ENCODE results near the gene EPHB1. TPM values are rescaled to one million over a fixed set of nuclear protein-coding genes. Genes with fewer than 3 reads are reported as not detected.

Gene EPHB1
- total and polyA plus RNA-seq, 8 donors = 0.02 to 1.4 (median 0.43) TPM

GRCh38 chr3:134832585-134832984, 37.5 kb downstream of the EPHB1 start:
- no peaks in the 10 kb centered on the region for H3K36me3 ChIP-seq
- no peak overlapping the region for H3K27ac ChIP-seq
- no peaks in the 10 kb centered on the region for H3K9me3 ChIP-seq
- FAIRE-seq = no peak
- H3K4me3 ChIP-seq = no peak overlapping the region
- intact Hi-C loops (cut with DNase I) = no loop called here
- no peak for DNase-seq
- no peak for TF ChIP-seq CTCF (IDR thresholded peaks at IDR 0.05)
- H3K27me3 ChIP-seq = no peaks in the 10 kb centered on the region
- no peaks in the 10 kb centered on the region for H3K4me1 ChIP-seq
- WGBS, 2 donors = 88 to 91% methylated on average over 4 of the region's 4 CpGs
- no peak for ATAC-seq

- no peaks in the 10 kb centered on the region for H3K36me3 ChIP-seq
- H3K4me1 ChIP-seq = no peaks in the 10 kb centered on the region
- no peaks in the 10 kb centered on the region for H3K27me3 ChIP-seq
- ATAC-seq (no peak), FAIRE-seq (no peak), DNase-seq (no peak)
- no peaks in the 10 kb centered on the region for H3K9me3 ChIP-seq
- H3K27ac ChIP-seq = no peak overlapping the region
- TF ChIP-seq CTCF (IDR thresholded peaks at IDR 0.05) = no peak
- intact Hi-C loops (cut with DNase I) = no loop called here
- H3K4me3 ChIP-seq = no peak overlapping the region
- WGBS, 2 donors = 61 to 63% methylated on average over 5 of the region's 5 CpGs
Observed at GRCh38 chr3:134833453-134834163, 38.5 kb downstream of the EPHB1 start.

DNA sequence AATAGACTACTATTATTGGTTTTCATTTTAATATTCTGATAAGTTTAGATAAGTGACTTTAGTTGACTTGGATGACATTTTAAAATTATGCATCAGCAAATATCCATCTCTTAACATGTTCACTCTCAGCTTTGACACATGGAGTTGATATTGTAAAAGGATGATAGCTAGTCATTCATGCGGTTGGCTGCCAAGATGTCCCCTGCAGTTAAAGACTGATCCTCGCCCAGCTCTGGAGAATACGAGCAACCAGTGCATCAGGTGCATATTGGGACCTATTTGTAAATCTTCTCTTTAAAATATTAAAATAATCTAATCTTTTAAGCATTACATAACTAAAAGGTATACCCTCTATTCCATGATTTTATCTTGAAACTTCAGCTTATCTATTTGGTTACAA, 41.9 kb downstream of the EPHB1 start:
- ATAC-seq = no peak
- no peak overlapping the region for H3K4me3 ChIP-seq
- WGBS, 2 donors = 70 to 83% methylated on average over 3 of the region's 3 CpGs
- H3K4me1 ChIP-seq = no peaks in the 10 kb centered on the region
- no peak for DNase-seq
- H3K9me3 ChIP-seq = no peaks in the 10 kb centered on the region
- no peak for FAIRE-seq
- TF ChIP-seq CTCF (IDR thresholded peaks at IDR 0.05) = no peak
- H3K27me3 ChIP-seq = no peaks in the 10 kb centered on the region
- intact Hi-C loops (cut with DNase I) = no loop called here
- no peak overlapping the region for H3K27ac ChIP-seq
- H3K36me3 ChIP-seq = no peaks in the 10 kb centered on the region

DNA sequence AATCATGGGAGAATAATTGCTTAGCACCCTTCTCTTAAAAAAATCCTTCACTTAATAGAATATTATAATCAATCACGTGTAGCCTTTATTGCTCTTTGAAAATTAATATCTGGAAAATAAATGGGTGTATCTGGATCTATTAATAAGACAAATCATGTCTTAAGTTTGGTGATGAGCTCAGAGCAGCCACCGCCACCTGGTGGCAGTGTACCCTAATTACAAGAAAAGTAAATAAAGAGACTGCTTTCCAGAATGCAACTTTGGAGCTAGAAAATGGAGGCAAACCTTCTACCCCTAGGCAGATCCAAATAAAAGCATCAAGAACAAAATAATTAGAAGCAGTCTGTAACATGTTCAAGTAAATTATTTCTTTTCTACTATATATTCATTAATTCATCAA, 43.5 kb downstream of the EPHB1 start:
- DNase-seq = no peak
- Histone ChIP-seq H3K27me3 (no peaks in the 10 kb centered on the region), H3K4me3 (no peak overlapping the region), H3K36me3 (no peaks in the 10 kb centered on the region), H3K9me3 (no peaks in the 10 kb centered on the region), H3K4me1 (no peaks in the 10 kb centered on the region), H3K27ac (no peak overlapping the region)
- intact Hi-C loops (cut with DNase I) = no loop called here
- FAIRE-seq = no peak
- no peak for TF ChIP-seq CTCF (IDR thresholded peaks at IDR 0.05)
- 39 to 47% methylated on average over 2 of the region's 2 CpGs for WGBS, 2 donors
- no peak for ATAC-seq

DNA sequence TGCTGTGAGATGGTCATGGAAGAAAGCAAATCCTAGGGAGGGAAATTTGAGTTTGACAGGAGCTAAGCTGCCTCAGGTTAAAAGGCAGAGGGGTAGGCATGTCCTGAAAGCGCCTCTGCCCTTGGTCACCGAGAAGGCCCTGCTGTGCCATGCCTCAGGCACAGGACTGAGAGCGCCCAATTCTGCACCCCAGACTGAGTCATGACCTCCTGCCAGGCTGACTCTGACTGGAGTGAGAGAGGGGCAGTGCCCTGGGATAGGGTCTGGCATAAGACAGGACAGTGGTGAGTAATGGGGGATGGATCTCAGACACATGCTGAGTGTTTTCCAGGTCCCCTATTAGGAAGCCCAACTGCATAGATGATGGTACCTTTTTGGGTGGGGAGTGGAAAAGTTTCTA, 44.4 kb downstream of the EPHB1 start:
- intact Hi-C loops (cut with DNase I) = no loop called here
- H3K27ac ChIP-seq = no peak overlapping the region
- H3K9me3 ChIP-seq = no peaks in the 10 kb centered on the region
- no peak for FAIRE-seq
- no peaks in the 10 kb centered on the region for H3K4me1 ChIP-seq
- no peaks in the 10 kb centered on the region for H3K27me3 ChIP-seq
- no peak for TF ChIP-seq CTCF (IDR thresholded peaks at IDR 0.05)
- H3K4me3 ChIP-seq = no peak overlapping the region
- ATAC-seq = no peak
- no peak for DNase-seq
- 87 to 96% methylated on average over 3 of the region's 3 CpGs for WGBS, 2 donors
- no peaks in the 10 kb centered on the region for H3K36me3 ChIP-seq
